Adrenal gland (tissue), 5 donors: ENCODE data around the gene NUMBL.

Experiments
- CTCF ChIP-seq, 6 experiments: fragments of 450-650 bp in 4 of 6; fragments of 200-600 bp in 2 of 6; sonication (generic) in 1 of 6; IDR thresholded peaks; 1 replicate in 5 of 6; 2 replicates in 1 of 6; pipeline versions ENCODE4 v1.5.1 to v1.8.0; 2016 to 2021; ENCODE audit warnings: antibody characterized with exemption in 6 of 6, mild to moderate bottlenecking in 2 of 6, moderate library complexity in 1 of 6
- POLR2A ChIP-seq, 2 donors: fragments of 450-650 bp; IDR thresholded peaks; one replicate each; pipeline ENCODE4 v1.6.1; 2017; ENCODE audit warnings: antibody characterized with exemption in 2 of 2, mild to moderate bottlenecking in 2 of 2, moderate library complexity in 1 of 2
- donor health status: DM: no; HTN: no; CAD: no.

GRCh38 chr19:40632311-40633036, 58.0 kb downstream of the NUMBL start:
- no peak for TF ChIP-seq CTCF (IDR thresholded peaks at IDR 0.05)
- no peak for TF ChIP-seq POLR2A (IDR thresholded peaks at IDR 0.05)
